SKM-1 (cell line): ENCODE data around the gene SHC1.
A peak's percentile ranks its signal among the peaks of the same experiment; 100 is the strongest.

Source experiments
- DNase-seq: peaks from one replicate; lab custom pipeline; 2025; ENCODE audit not compliant: unreplicated experiment; lab: John Stamatoyannopoulos, UW

Gene SHC1, protein sequence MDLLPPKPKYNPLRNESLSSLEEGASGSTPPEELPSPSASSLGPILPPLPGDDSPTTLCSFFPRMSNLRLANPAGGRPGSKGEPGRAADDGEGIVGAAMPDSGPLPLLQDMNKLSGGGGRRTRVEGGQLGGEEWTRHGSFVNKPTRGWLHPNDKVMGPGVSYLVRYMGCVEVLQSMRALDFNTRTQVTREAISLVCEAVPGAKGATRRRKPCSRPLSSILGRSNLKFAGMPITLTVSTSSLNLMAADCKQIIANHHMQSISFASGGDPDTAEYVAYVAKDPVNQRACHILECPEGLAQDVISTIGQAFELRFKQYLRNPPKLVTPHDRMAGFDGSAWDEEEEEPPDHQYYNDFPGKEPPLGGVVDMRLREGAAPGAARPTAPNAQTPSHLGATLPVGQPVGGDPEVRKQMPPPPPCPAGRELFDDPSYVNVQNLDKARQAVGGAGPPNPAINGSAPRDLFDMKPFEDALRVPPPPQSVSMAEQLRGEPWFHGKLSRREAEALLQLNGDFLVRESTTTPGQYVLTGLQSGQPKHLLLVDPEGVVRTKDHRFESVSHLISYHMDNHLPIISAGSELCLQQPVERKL

GRCh38 chr1:154970631-154971340, at the start of gene SHC1:
Gene SHC1 (minus strand): TSS chr1:154970747. CDS start chr1:154970526, 221 bp downstream.
- DNase-seq = no peak

- DNase-seq = no peak
These were observed 49.1 kb upstream of the SHC1 start for GRCh38 chr1:155019377-155020245.

DNA sequence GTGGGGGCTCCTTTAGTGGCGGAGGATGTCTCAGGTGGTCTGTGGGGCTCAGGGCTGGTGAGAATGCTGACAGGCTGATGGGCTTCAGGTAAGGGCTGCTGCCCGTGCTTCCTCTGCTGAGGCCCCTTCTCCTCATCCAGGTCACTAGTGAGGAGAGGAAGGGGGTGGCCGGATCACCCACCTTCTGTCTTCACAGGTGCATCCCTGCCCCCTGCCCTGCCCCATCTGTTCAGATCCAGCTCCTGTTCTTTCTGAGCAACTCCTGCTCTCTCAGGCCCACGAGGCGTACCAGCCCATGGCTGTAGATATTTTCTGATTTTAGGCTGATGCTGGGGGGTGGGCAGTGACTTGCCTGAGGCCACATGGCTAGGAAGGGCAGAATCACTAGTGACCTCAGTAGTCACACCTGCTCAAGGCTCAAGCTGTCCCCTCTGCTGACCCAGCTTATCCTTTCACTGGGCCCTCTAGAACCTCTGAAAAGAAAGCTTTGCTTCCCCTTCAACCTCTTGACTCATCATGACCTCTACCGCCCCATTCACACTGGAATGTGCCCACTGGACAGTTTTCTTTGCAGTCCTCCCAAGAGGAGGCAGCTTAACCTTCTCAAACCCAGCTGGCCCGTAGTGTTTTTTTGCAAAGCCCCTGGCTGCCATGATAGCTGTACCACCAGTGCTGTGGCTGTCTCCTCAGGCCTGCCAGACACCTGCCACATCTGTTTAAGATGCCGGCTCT, 48.2 kb upstream of the SHC1 start:
- DNase-seq = no peak

- no peak for DNase-seq
These were observed 47.4 kb upstream of the SHC1 start for GRCh38 chr1:155017946-155018316.

DNA sequence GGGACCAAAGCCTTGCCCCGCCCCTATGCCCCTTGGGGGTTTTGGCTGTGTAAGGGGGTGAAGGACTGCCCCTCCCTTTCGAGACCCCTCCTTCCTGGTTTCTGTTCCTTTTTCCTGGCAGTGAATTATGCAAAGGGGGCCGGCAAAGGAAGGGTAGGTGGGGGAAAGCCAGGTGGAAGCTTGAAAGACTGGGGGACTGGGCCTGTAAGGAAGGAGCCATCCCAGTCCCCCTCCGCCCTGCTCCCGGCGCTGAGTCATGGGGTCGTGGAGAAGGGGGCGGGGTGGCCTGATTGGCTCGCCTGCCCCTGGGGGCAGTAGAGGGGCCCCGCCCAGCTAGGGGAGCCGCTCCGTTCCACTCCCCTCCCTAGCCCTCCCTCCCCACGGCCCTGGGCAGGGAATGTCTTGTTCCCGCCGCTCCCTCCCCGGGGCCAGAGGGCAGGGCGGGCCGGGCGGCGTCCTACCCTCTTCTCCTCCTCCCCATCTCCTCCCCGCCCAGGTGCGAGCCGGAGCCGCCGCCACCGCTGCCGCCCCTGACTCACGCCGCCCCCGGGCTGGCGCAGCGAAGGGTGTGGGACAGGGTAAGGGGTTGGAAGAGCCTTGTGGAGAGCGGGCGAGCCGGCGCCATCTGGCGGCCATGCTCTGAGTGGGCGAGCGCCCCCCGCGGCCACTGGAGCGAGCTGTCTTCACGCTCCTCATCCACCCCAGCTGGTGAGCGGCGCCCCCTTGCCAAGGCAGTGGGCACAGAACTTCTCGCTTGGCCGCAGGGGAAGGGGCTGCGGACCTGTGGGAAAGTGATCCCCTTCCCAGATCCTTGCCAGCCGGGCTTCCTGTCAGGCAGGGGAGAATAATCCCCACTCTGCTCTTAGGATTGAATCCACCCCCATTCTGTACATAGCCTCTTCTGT, 46.7 kb upstream of the SHC1 start:
- peak; percentile 85 for DNase-seq

- DNase-seq = no peak
These were observed 45.8 kb upstream of the SHC1 start for GRCh38 chr1:155016231-155016831.

DNA sequence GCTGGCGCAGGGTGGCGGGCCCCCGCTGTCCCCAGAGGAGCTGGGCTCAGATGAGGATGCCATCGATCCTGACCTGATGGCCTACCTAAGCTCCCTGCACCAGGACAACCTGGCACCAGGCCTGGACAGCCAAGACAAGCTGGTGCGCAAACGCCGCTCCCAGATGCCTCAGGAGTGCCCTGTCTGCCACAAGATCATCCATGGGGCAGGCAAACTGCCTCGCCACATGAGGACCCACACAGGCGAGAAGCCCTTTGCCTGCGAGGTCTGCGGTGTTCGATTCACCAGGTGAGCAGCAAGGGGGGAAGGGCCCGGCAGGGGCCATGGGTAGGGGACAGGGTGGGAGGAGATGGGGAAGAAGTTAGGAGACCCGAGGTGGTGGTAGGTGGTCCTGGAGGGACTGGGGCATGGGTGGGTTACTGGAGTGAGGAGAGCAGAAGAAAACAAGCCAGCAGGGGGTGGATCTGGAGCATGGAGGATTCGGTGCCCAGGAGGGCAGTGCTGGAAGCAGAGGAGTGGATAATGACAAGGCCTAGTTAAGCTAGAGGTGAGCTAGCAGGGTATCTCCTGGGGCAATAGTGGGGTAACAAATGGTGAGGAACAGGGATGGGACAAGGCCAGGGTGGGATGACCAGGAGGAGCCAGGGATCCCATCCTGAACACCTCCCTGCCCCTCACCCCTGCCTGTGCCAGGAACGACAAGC, 45.1 kb upstream of the SHC1 start:
- no peak for DNase-seq

DNA sequence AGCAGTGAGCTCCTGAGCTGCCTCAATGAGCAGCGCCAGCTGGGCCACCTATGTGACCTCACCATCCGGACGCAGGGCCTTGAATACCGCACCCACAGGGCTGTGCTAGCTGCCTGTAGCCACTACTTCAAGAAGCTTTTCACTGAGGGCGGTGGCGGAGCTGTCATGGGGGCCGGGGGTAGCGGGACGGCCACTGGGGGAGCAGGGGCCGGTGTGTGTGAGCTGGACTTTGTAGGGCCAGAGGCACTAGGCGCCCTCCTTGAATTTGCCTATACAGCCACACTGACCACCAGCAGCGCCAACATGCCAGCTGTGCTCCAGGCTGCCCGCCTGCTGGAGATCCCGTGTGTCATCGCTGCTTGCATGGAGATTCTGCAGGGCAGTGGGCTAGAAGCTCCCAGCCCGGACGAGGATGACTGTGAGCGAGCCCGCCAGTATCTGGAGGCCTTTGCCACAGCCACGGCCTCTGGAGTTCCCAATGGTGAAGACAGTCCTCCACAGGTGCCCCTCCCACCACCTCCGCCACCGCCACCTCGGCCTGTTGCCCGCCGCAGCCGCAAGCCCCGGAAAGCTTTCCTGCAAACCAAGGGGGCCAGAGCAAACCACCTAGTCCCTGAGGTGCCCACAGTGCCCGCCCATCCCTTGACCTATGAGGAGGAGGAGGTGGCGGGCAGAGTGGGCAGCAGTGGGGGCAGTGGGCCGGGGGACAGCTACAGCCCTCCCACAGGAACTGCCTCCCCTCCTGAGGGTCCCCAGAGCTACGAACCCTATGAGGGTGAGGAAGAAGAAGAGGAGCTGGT, 44.4 kb upstream of the SHC1 start:
- no peak for DNase-seq

- no peak for DNase-seq
These were observed 43.1 kb upstream of the SHC1 start for GRCh38 chr1:155013632-155014031.

GRCh38 chr1:155012776-155013602, 42.4 kb upstream of the SHC1 start:
- no peak for DNase-seq

DNA sequence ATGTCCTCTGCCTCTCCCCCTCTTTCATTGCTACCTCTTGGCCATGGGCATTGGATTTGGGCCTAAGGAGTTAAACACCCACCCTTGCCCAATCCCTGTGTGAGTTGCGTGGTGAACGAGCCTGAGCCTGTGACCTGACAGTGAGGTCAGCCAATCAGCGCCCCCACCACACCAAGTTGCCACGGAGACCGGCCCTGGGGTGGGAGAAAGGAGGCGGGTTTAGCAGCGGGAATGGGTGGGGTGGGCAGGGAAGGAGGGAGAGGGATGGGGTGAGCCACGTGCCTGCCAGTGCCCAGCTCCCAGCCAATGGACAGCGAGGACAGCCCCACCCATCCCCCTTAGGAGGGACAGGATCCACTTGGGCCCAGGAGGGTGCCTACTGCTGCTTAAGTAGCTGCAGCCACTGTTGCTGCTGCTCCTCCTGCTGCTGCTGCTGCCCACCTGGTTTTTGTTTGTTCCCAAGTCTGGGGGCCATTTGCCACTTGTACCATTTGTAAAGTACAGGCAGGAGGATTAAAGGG, 41.5 kb upstream of the SHC1 start:
- no peak for DNase-seq

- no peak for DNase-seq
These were observed 41.0 kb upstream of the SHC1 start for GRCh38 chr1:155011437-155012025.

DNA sequence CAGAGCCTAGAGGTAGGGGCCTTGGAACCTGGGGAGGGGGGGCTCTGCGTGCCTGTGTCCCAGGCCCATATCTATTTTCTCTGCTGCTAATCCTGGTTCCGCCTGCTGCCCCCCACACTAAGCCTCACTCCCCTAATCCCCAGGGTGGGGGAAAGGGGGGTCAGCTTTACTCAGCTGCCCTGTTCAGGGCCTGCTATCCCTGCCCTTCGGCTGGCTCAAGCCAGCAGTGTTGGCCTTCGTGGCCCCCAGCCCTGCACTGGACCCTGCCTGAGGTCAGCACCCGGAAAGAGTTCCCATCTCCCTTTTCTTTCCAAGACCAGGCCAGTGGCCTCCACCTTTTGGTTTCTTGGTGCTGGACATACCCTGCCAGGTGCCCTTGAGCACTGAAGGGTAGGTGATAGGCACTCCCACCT, 40.5 kb upstream of the SHC1 start:
- no peak for DNase-seq

DNA sequence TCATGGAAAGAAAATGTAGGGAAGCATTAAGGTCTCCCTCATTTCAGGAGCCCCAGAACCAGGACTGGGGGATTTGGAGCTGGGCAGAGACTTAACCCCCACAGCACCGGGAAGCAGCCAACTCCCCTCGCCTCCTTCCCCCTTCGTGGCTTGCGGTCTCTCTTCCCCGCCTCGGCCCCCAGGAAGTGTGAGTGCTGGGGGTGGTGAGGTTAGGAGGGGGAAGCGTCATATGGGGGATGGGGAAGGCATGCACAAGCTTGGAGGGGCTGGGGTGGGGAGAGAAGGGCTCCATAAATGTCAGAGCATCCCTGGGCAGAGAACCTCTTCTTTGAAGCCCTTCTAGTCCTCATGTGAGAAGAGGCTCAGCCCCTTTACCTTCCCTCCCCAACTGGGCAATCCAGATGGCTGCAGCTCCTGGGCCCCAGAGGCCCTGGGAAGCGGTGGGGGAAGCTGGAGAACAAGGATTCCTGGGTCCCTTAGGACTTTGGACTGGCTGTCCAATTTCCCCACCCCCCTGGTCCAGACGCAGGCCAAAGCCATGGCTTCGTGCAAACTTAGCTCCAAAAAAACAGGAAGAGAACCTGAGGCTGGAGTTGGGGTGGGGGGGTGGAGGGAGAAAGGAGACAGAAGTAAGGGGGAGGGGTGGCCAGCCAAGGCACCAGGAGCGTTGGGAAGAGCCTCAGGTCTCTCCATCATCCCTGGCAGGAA, 39.8 kb upstream of the SHC1 start:
- peak; percentile 77 for DNase-seq

- no peak for DNase-seq
These were observed 39.2 kb upstream of the SHC1 start for GRCh38 chr1:155009742-155010141.
